ENCODE results near the gene ABCE1. TPM values are rescaled to one million over a fixed set of nuclear protein-coding genes. Genes with fewer than 3 reads are reported as not detected.
A peak's percentile ranks its signal among the peaks of the same experiment; 100 is the strongest.

The ABCE1 gene
- total RNA-seq, 1 experiment from 2014 or later: 163 TPM

DNA sequence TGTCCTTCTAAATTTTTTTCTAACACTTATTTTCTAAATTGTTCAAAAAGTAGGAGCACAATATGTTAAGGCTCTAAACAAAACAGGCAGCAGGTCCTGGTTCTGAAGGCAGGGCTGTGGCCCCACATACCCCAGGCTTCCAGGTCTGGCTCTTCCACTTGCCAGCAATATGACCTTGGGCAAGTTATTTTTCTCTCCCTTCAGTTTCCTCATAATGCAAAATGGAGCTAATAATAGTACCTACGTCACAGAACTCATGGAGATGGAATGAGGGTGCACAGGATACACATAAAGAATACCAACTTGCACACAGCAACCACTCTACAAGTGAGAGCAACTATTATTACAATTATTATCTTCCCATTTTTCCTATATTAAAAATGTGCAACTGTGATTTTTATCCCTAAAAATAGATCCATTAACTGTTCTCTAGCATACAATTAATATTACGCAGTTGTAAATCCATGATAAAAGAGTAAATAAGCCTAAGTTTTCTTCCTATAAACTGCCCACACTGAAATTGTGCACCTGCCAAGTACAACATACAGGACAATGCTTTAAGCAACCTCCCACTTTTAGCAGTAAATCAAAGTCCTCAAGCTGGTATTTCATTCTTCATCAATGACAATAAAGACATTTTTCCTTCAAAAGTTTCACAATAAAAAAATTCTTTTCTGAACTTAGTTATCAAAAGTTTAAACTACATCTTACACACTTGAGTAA, 55.2 kb downstream of the ABCE1 start:
- DNase-seq (ENCODE audit: low spot score): no peak
- no peak for TF ChIP-seq EZH2 (IDR thresholded peaks at IDR 0.05; ENCODE audit: borderline replicate concordance, low read depth, low read length, poor library complexity, severe bottlenecking)
- TF ChIP-seq, protein P1, sequence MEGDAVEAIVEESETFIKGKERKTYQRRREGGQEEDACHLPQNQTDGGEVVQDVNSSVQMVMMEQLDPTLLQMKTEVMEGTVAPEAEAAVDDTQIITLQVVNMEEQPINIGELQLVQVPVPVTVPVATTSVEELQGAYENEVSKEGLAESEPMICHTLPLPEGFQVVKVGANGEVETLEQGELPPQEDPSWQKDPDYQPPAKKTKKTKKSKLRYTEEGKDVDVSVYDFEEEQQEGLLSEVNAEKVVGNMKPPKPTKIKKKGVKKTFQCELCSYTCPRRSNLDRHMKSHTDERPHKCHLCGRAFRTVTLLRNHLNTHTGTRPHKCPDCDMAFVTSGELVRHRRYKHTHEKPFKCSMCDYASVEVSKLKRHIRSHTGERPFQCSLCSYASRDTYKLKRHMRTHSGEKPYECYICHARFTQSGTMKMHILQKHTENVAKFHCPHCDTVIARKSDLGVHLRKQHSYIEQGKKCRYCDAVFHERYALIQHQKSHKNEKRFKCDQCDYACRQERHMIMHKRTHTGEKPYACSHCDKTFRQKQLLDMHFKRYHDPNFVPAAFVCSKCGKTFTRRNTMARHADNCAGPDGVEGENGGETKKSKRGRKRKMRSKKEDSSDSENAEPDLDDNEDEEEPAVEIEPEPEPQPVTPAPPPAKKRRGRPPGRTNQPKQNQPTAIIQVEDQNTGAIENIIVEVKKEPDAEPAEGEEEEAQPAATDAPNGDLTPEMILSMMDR (conservative IDR thresholded peaks at IDR 0.05; ENCODE audit: low read depth, low read length): no peak
- Histone ChIP-seq H3K4me1 (ENCODE audit: insufficient read depth, low read length, poor library complexity, severe bottlenecking) (no peaks in the 10 kb centered on the region), H3K4me3 (ENCODE audit: low read depth, low read length, poor library complexity, severe bottlenecking) (no peak overlapping the region), H3K27ac (ENCODE audit: low read depth, low read length, poor library complexity, severe bottlenecking) (no peak overlapping the region), H3K9me3 (ENCODE audit: low read depth, low read length, poor library complexity, severe bottlenecking) (no peaks in the 10 kb centered on the region), H3K27me3 (replicated peaks; ENCODE audit: insufficient read depth, low read depth, low read length, poor library complexity) (no peaks in the 10 kb centered on the region), H3K36me3 (ENCODE audit: insufficient read depth, low read length, poor library complexity, severe bottlenecking) (peaks cover 59% of the 10 kb centered on the region)
- POLR2A ChIA-PET (ENCODE audit: low non-redundant PET): no interaction called here
- intact Hi-C loops (cut with micrococcal nuclease; ENCODE audit: unreplicated experiment): no loop called here
- no TSS peak for BruUV-seq (replicated peaks)
- CTCF ChIA-PET: no interaction called here

DNA sequence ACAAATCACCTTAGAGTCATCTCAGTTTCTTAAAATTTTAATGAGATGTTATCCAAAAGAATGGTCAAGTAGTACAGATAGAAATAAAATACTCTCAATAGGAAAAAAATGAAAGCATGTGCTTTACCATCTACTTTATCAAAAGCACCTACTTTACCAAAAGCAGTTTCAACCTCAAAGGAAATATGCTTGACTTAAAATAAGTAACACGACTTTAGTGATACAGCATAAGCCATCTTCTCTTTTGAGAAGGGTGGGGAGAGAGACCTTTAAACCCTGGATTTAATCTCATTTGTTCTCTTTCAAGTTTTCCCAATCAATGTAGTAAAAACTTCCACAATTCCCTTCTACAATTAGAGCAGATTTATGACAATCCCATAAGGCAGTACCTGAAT, 55.8 kb downstream of the ABCE1 start:
- no peak for TF ChIP-seq EZH2 (IDR thresholded peaks at IDR 0.05; ENCODE audit: borderline replicate concordance, low read depth, low read length, poor library complexity, severe bottlenecking)
- TF ChIP-seq, protein P1 (conservative IDR thresholded peaks at IDR 0.05; ENCODE audit: low read depth, low read length): no peak
- BruUV-seq (replicated peaks): no TSS peak
- Histone ChIP-seq H3K36me3 (ENCODE audit: insufficient read depth, low read length, poor library complexity, severe bottlenecking) (peaks cover 58% of the 10 kb centered on the region), H3K9me3 (ENCODE audit: low read depth, low read length, poor library complexity, severe bottlenecking) (no peaks in the 10 kb centered on the region), H3K4me1 (ENCODE audit: insufficient read depth, low read length, poor library complexity, severe bottlenecking) (no peaks in the 10 kb centered on the region), H3K4me3 (ENCODE audit: low read depth, low read length, poor library complexity, severe bottlenecking) (no peak overlapping the region), H3K27ac (ENCODE audit: low read depth, low read length, poor library complexity, severe bottlenecking) (no peak overlapping the region), H3K27me3 (replicated peaks; ENCODE audit: insufficient read depth, low read depth, low read length, poor library complexity) (no peaks in the 10 kb centered on the region)
- ChIA-PET CTCF (no interaction called here), POLR2A (ENCODE audit: low non-redundant PET) (no interaction called here)
- intact Hi-C loops (cut with micrococcal nuclease; ENCODE audit: unreplicated experiment): no loop called here
- no peak for DNase-seq (ENCODE audit: low spot score)

DNA sequence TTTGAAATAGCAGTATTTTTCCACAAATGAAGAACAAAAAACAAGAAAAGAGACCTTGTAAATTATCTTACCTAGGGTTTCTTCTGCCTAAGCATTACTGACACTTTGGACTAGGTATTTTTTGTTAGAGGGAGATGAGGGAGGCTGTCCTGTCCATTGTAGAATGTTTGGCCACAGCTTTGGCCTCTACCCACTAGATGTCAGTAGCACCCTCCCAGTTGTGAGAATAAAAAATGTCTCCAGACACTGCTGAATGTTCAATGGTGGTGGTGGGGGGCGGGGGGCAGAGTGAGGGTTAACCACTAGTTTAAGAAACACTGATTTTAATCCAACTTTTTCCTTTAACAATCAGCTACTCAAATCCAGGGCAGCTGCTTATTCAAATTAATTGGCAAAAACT, 56.5 kb downstream of the ABCE1 start:
- no peak overlapping the region for H3K27ac ChIP-seq (ENCODE audit: low read depth, low read length, poor library complexity, severe bottlenecking)
- intact Hi-C loops (cut with micrococcal nuclease; ENCODE audit: unreplicated experiment): no loop called here
- ChIA-PET CTCF (interaction anchor here (0.7 kb wide), 1 partner anchor 822 kb away, joined by 8 read pairs; no protein-coding TSS in a partner anchor), POLR2A (ENCODE audit: low non-redundant PET) (no interaction called here)
- no peak overlapping the region for H3K4me3 ChIP-seq (ENCODE audit: low read depth, low read length, poor library complexity, severe bottlenecking)
- no peak for DNase-seq (ENCODE audit: low spot score)
- no peaks in the 10 kb centered on the region for H3K27me3 ChIP-seq (replicated peaks; ENCODE audit: insufficient read depth, low read depth, low read length, poor library complexity)
- H3K36me3 ChIP-seq (ENCODE audit: insufficient read depth, low read length, poor library complexity, severe bottlenecking): peaks cover 58% of the 10 kb centered on the region
- BruUV-seq (replicated peaks): no TSS peak
- TF ChIP-seq, protein P1 (conservative IDR thresholded peaks at IDR 0.05; ENCODE audit: low read depth, low read length): peak; percentile 44; the same call in 1 of the 2 replicates
- no peak for TF ChIP-seq EZH2 (IDR thresholded peaks at IDR 0.05; ENCODE audit: borderline replicate concordance, low read depth, low read length, poor library complexity, severe bottlenecking)
- no peaks in the 10 kb centered on the region for H3K9me3 ChIP-seq (ENCODE audit: low read depth, low read length, poor library complexity, severe bottlenecking)
- H3K4me1 ChIP-seq (ENCODE audit: insufficient read depth, low read length, poor library complexity, severe bottlenecking): no peaks in the 10 kb centered on the region
